Kidney capillary endothelial cell (primary cell): Measurements from ENCODE around the gene CDK5.

Source experiments
- DNase-seq: peaks from one replicate; pipeline ENCODE4 v3.0.0-alpha.2; 2018; ENCODE audit warnings: low spot score

CDK5 gene

GRCh38 chr7:151057506-151057988 lies at the start of gene CDK5:
TSS of gene CDK5 (minus strand) at chr7:151057897. CDS start at chr7:151057848, 49 bp downstream.
- DNase-seq: no peak

GRCh38 chr7:151104411-151105235 lies 46.9 kb upstream of the CDK5 start:
- DNase-seq: no peak

GRCh38 chr7:151103973-151104372 lies 46.3 kb upstream of the CDK5 start:
- DNase-seq: no peak

GRCh38 chr7:151102991-151103390 lies 45.3 kb upstream of the CDK5 start:
- DNase-seq: no peak

GRCh38 chr7:151101621-151102396 lies 44.1 kb upstream of the CDK5 start:
- DNase-seq: no peak

GRCh38 chr7:151100921-151101320 lies 43.2 kb upstream of the CDK5 start:
- no peak for DNase-seq

- DNase-seq: no peak
These were observed 42.0 kb upstream of the CDK5 start for GRCh38 chr7:151099486-151100211.

GRCh38 chr7:151095828-151096475 lies 38.3 kb upstream of the CDK5 start:
- DNase-seq: no peak

GRCh38 chr7:151095123-151095797 lies 37.6 kb upstream of the CDK5 start:
- DNase-seq: no peak

- no peak for DNase-seq
These were observed 37.0 kb upstream of the CDK5 start for GRCh38 chr7:151094675-151095074.

GRCh38 chr7:151093748-151094147 lies 36.1 kb upstream of the CDK5 start:
- DNase-seq: no peak

- DNase-seq: no peak
These were observed 34.3 kb upstream of the CDK5 start for GRCh38 chr7:151091988-151092387.

GRCh38 chr7:151091431-151091830 lies 33.7 kb upstream of the CDK5 start:
- peak; percentile 63 for DNase-seq

- DNase-seq: no peak
These were observed 33.3 kb upstream of the CDK5 start for GRCh38 chr7:151091003-151091402.

GRCh38 chr7:151089893-151090730 lies 32.4 kb upstream of the CDK5 start:
- no peak for DNase-seq

GRCh38 chr7:151088856-151089699 lies 31.4 kb upstream of the CDK5 start:
- peak; percentile 93 for DNase-seq

- peak; percentile 50 for DNase-seq
These were observed 30.5 kb upstream of the CDK5 start for GRCh38 chr7:151088019-151088855.

- no peak for DNase-seq
These were observed 29.7 kb upstream of the CDK5 start for GRCh38 chr7:151087245-151088018.
